GM19351 (cell line): Measurements from ENCODE around the gene LDLRAP1.
"Not testable (repeated sequence)": the region's sequence is repeated elsewhere in the genome, so short reads cannot be mapped to it uniquely, and the experiment has no call there.

Experiments
- ATAC-seq: cut with Tn5 transposase; IDR thresholded peaks from one replicate; pipeline ENCODE4 v1.9.1; 2021; ENCODE audit warnings: mild to moderate bottlenecking, moderate library complexity; ENCODE audit not compliant: unreplicated experiment

Gene LDLRAP1

GRCh38 chr1:25543425-25544242 lies at the start of gene LDLRAP1:
LDLRAP1 (plus strand) TSS chr1:25543606; CDS start chr1:25543699, 93 bp downstream.
- ATAC-seq: peak; percentile 88

- ATAC-seq: no peak
Observed at GRCh38 chr1:25494952-25495351, 48.5 kb upstream of the LDLRAP1 start.

GRCh38 chr1:25500694-25501093 lies 42.7 kb upstream of the LDLRAP1 start:
- no peak for ATAC-seq

- ATAC-seq: no peak
Observed at GRCh38 chr1:25501235-25502058, 42.0 kb upstream of the LDLRAP1 start.

- ATAC-seq: no peak
Observed at GRCh38 chr1:25502957-25503356, 40.4 kb upstream of the LDLRAP1 start.

- no peak for ATAC-seq
Observed at GRCh38 chr1:25503551-25504426, 39.6 kb upstream of the LDLRAP1 start.

GRCh38 chr1:25504706-25505595 lies 38.5 kb upstream of the LDLRAP1 start:
- no peak for ATAC-seq

GRCh38 chr1:25505656-25506385 lies 37.6 kb upstream of the LDLRAP1 start:
- ATAC-seq: no peak

GRCh38 chr1:25506566-25507463 lies 36.6 kb upstream of the LDLRAP1 start:
- ATAC-seq: not testable (repeated sequence)

- ATAC-seq: no peak
Observed at GRCh38 chr1:25513666-25514065, 29.7 kb upstream of the LDLRAP1 start.

GRCh38 chr1:25515033-25515432 lies 28.4 kb upstream of the LDLRAP1 start:
- ATAC-seq: no peak

- no peak for ATAC-seq
Observed at GRCh38 chr1:25516686-25517085, 26.7 kb upstream of the LDLRAP1 start.

GRCh38 chr1:25517476-25518394 lies 25.7 kb upstream of the LDLRAP1 start:
- no peak for ATAC-seq

- no peak for ATAC-seq
Observed at GRCh38 chr1:25519624-25520023, 23.8 kb upstream of the LDLRAP1 start.

- no peak for ATAC-seq
Observed at GRCh38 chr1:25520446-25521061, 22.9 kb upstream of the LDLRAP1 start.

GRCh38 chr1:25522031-25522655 lies 21.3 kb upstream of the LDLRAP1 start:
- ATAC-seq: no peak
